T follicular helper cell (primary cell): ENCODE results near the gene MAN2B1.
A peak's percentile ranks its signal among the peaks of the same experiment; 100 is the strongest.
"Not testable (repeated sequence)": the region's sequence is repeated elsewhere in the genome, so short reads cannot be mapped to it uniquely, and the experiment has no call there.

ENCODE experiments used
- DNase-seq: peaks from one replicate; pipeline ENCODE4 v3.0.0-alpha.2; 2020; ENCODE audit warnings: low read depth
- total RNA-seq, 2 experiments: gene quantifications; one replicate each; lab custom pipeline; 2026; lab: John Stamatoyannopoulos, UW

The MAN2B1 gene
- 50.6 to 76.9 reads per million in 2 experiments for total RNA-seq

GRCh38 chr19:12666265-12667048 is at the start of gene MAN2B1, which contains the start of gene WDR83:
Gene MAN2B1 (minus strand): TSS chr19:12666742. CDS start chr19:12666701, 41 bp downstream.
Gene WDR83 (plus strand): TSS chr19:12666807. CDS start chr19:12669791, 2,984 bp downstream.
- peak; percentile 69 for DNase-seq

- DNase-seq = no peak
These were observed 49.4 kb upstream of the MAN2B1 start for GRCh38 chr19:12715929-12716328.

- no peak for DNase-seq
These were observed 48.6 kb upstream of the MAN2B1 start for GRCh38 chr19:12715102-12715501.

- not testable (repeated sequence) for DNase-seq
These were observed 46.8 kb upstream of the MAN2B1 start for GRCh38 chr19:12713304-12713703.

GRCh38 chr19:12712077-12712476 is 45.5 kb upstream of the MAN2B1 start:
- not testable (repeated sequence) for DNase-seq

GRCh38 chr19:12711187-12711586 is 44.6 kb upstream of the MAN2B1 start:
- DNase-seq = no peak

- DNase-seq = no peak
These were observed 42.1 kb upstream of the MAN2B1 start for GRCh38 chr19:12708641-12709040.

GRCh38 chr19:12706332-12706718 is 39.8 kb upstream of the MAN2B1 start:
- DNase-seq = no peak

- no peak for DNase-seq
These were observed 39.3 kb upstream of the MAN2B1 start for GRCh38 chr19:12705654-12706331.

GRCh38 chr19:12705169-12705568 is 38.6 kb upstream of the MAN2B1 start:
- DNase-seq = no peak

- no peak for DNase-seq
These were observed 36.5 kb upstream of the MAN2B1 start for GRCh38 chr19:12703046-12703445.

- no peak for DNase-seq
These were observed 35.2 kb upstream of the MAN2B1 start for GRCh38 chr19:12701596-12702282.

- no peak for DNase-seq
These were observed 31.6 kb upstream of the MAN2B1 start for GRCh38 chr19:12698138-12698537.

GRCh38 chr19:12697425-12697824 is 30.9 kb upstream of the MAN2B1 start:
- DNase-seq = not testable (repeated sequence)

- peak; percentile 98 for DNase-seq
These were observed 30.1 kb upstream of the MAN2B1 start, which contains the start of gene FBXW9 for GRCh38 chr19:12696366-12697335. Gene FBXW9 (minus strand): TSS chr19:12696631. CDS start chr19:12696581, 50 bp downstream.

- no peak for DNase-seq
These were observed 29.4 kb upstream of the MAN2B1 start for GRCh38 chr19:12695997-12696365.

- DNase-seq = no peak
These were observed 29.0 kb upstream of the MAN2B1 start for GRCh38 chr19:12695514-12695913.

- no peak for DNase-seq
These were observed 28.6 kb upstream of the MAN2B1 start for GRCh38 chr19:12695096-12695495.

- no peak for DNase-seq
These were observed 28.1 kb upstream of the MAN2B1 start for GRCh38 chr19:12694641-12695040.

- DNase-seq = no peak
These were observed 26.4 kb upstream of the MAN2B1 start for GRCh38 chr19:12692960-12693359.

- DNase-seq = no peak
These were observed 23.2 kb upstream of the MAN2B1 start for GRCh38 chr19:12689581-12690216.
